Osteocyte (in vitro differentiated cells): ENCODE measurements around the gene H3-3A. TPM values are rescaled to one million over a fixed set of nuclear protein-coding genes. Genes with fewer than 3 reads are reported as not detected.

Source experiments
- DNase-seq: peaks from one replicate; pipeline ENCODE4 v3.0.0; 2021; ENCODE audit warnings: mixed read lengths; ENCODE audit not compliant: unreplicated experiment; ENCODE audit errors: extremely low spot score
- H3K27ac Mint-ChIP-seq: one replicate; pipeline ENCODE4 v1.8.0; 2021; ENCODE audit warnings: mild to moderate bottlenecking, mixed read lengths; ENCODE audit not compliant: unreplicated experiment
- H3K27me3 Mint-ChIP-seq: one replicate; pipeline ENCODE4 v1.8.0; 2021; ENCODE audit warnings: mixed read lengths; ENCODE audit not compliant: unreplicated experiment
- H3K36me3 Mint-ChIP-seq: one replicate; pipeline ENCODE4 v1.8.0; 2021; ENCODE audit warnings: mixed read lengths; ENCODE audit not compliant: unreplicated experiment
- H3K4me1 Mint-ChIP-seq: one replicate; pipeline ENCODE4 v1.8.0; 2021; ENCODE audit warnings: mixed read lengths; ENCODE audit not compliant: unreplicated experiment
- H3K4me3 Mint-ChIP-seq: one replicate; pipeline ENCODE4 v1.8.0; 2021; ENCODE audit warnings: mild to moderate bottlenecking, moderate library complexity, mixed read lengths; ENCODE audit not compliant: unreplicated experiment
- H3K9me3 Mint-ChIP-seq: one replicate; pipeline ENCODE4 v1.8.0; 2021; ENCODE audit warnings: mixed read lengths; ENCODE audit not compliant: unreplicated experiment
- CTCF ChIP-seq: fragments of 200-600 bp; sonication (generic); IDR thresholded peaks from 2 replicates; pipeline ENCODE4 v1.5.0; 2021; ENCODE audit warnings: antibody characterized with exemption, mild to moderate bottlenecking, moderate library complexity
- total RNA-seq: library from RNA; stranded (reverse); gene quantifications from 2 replicates; pipeline ENCODE4 v1.2.1, GENCODE V29; 2021

The H3-3A gene
- total RNA-seq, 1 donor from 2014 or later: 524 TPM

GRCh38 chr1:226073184-226073950, 10.9 kb downstream of the H3-3A start:
- peaks cover 7% of the 10 kb centered on the region for H3K4me1 Mint-ChIP-seq
- H3K4me3 Mint-ChIP-seq: no peak overlapping the region
- H3K9me3 Mint-ChIP-seq: no peaks in the 10 kb centered on the region
- peak; percentile 19 for DNase-seq
- no peak for TF ChIP-seq CTCF
- no peak overlapping the region for H3K27ac Mint-ChIP-seq
- H3K27me3 Mint-ChIP-seq: no peaks in the 10 kb centered on the region
- peaks cover 43% of the 10 kb centered on the region for H3K36me3 Mint-ChIP-seq

- no peaks in the 10 kb centered on the region for H3K27me3 Mint-ChIP-seq
- H3K36me3 Mint-ChIP-seq: peaks cover 39% of the 10 kb centered on the region
- DNase-seq: no peak
- H3K4me1 Mint-ChIP-seq: peaks cover 2% of the 10 kb centered on the region
- no peak overlapping the region for H3K27ac Mint-ChIP-seq
- H3K9me3 Mint-ChIP-seq: no peaks in the 10 kb centered on the region
- no peak overlapping the region for H3K4me3 Mint-ChIP-seq
- TF ChIP-seq CTCF: no peak
Measured at GRCh38 chr1:226074046-226074445, 11.5 kb downstream of the H3-3A start.

- no peak overlapping the region for H3K4me3 Mint-ChIP-seq
- TF ChIP-seq CTCF: no peak
- H3K4me1 Mint-ChIP-seq: no peaks in the 10 kb centered on the region
- H3K9me3 Mint-ChIP-seq: no peaks in the 10 kb centered on the region
- H3K27ac Mint-ChIP-seq: no peak overlapping the region
- DNase-seq: no peak
- H3K27me3 Mint-ChIP-seq: no peaks in the 10 kb centered on the region
- H3K36me3 Mint-ChIP-seq: peaks cover 28% of the 10 kb centered on the region
Measured at GRCh38 chr1:226076378-226076777, 13.9 kb downstream of the H3-3A start.

- H3K27me3 Mint-ChIP-seq: no peaks in the 10 kb centered on the region
- H3K4me3 Mint-ChIP-seq: no peak overlapping the region
- H3K4me1 Mint-ChIP-seq: peaks cover 5% of the 10 kb centered on the region
- no peaks in the 10 kb centered on the region for H3K9me3 Mint-ChIP-seq
- DNase-seq: peak; percentile 56
- TF ChIP-seq CTCF: no peak
- peaks cover 14% of the 10 kb centered on the region for H3K36me3 Mint-ChIP-seq
- H3K27ac Mint-ChIP-seq: no peak overlapping the region
Measured at GRCh38 chr1:226078374-226078773, 15.9 kb downstream of the H3-3A start.

GRCh38 chr1:226082587-226082917, 20.0 kb downstream of the H3-3A start:
- no peak for DNase-seq
- H3K9me3 Mint-ChIP-seq: no peaks in the 10 kb centered on the region
- no peaks in the 10 kb centered on the region for H3K27me3 Mint-ChIP-seq
- peak overlapping the region; percentile 90 for H3K27ac Mint-ChIP-seq
- peak overlapping the region; percentile 95 for H3K4me3 Mint-ChIP-seq
- H3K4me1 Mint-ChIP-seq: peaks cover 5% of the 10 kb centered on the region
- H3K36me3 Mint-ChIP-seq: no peaks in the 10 kb centered on the region
- TF ChIP-seq CTCF: no peak
